Astrocyte of the spinal cord (primary cell): Measurements from ENCODE around the gene IL27RA.
"Not testable (repeated sequence)": the region's sequence is repeated elsewhere in the genome, so short reads cannot be mapped to it uniquely, and the experiment has no call there.

ENCODE experiments used
- DNase-seq: peaks from one replicate; pipeline ENCODE4 v3.0.0; 2011; ENCODE audit warnings: low read depth, low spot score
- H3K4me3 ChIP-seq: 2 replicates; pipeline ENCODE4 v1.5.1; 2011; ENCODE audit warnings: low read depth, mild to moderate bottlenecking, low read length, moderate library complexity
- CTCF ChIP-seq: IDR thresholded peaks from 2 replicates; pipeline ENCODE4 v1.5.1; 2012; ENCODE audit warnings: low read depth, mild to moderate bottlenecking, low read length, inconsistent platforms
- in situ Hi-C: cut with HindIII; loops from 2 replicates; pipeline ENCODE4 v1.10.0; 2017; ENCODE audit warnings: low sequenced_read_pairs

IL27RA gene

GRCh38 chr19:14050512-14050911, 18.9 kb downstream of the IL27RA start:
- TF ChIP-seq CTCF: no peak
- no peak for DNase-seq
- no peak overlapping the region for H3K4me3 ChIP-seq
- in situ Hi-C loops: no loop called here

GRCh38 chr19:14050961-14051360, 19.4 kb downstream of the IL27RA start:
- in situ Hi-C loops, H3K4me3 ChIP-seq, DNase-seq: not testable (repeated sequence)

GRCh38 chr19:14051980-14052379, 20.4 kb downstream of the IL27RA start:
- H3K4me3 ChIP-seq: no peak overlapping the region
- in situ Hi-C loops: no loop called here
- TF ChIP-seq CTCF: no peak
- DNase-seq: no peak

GRCh38 chr19:14052470-14052869, 20.9 kb downstream of the IL27RA start:
- in situ Hi-C loops: no loop called here
- DNase-seq: no peak
- no peak for TF ChIP-seq CTCF
- no peak overlapping the region for H3K4me3 ChIP-seq

- in situ Hi-C loops: no loop called here
- H3K4me3 ChIP-seq: no peak overlapping the region
- no peak for TF ChIP-seq CTCF
- no peak for DNase-seq
Observed at GRCh38 chr19:14053032-14053431, 21.5 kb downstream of the IL27RA start.

- no peak for TF ChIP-seq CTCF
- in situ Hi-C loops: no loop called here
- DNase-seq: no peak
- no peak overlapping the region for H3K4me3 ChIP-seq
Observed at GRCh38 chr19:14053500-14053899, 21.9 kb downstream of the IL27RA start.

GRCh38 chr19:14054099-14054498, 22.5 kb downstream of the IL27RA start:
- no peak for TF ChIP-seq CTCF
- in situ Hi-C loops: no loop called here
- DNase-seq: no peak
- no peak overlapping the region for H3K4me3 ChIP-seq
